ENCODE results near the gene LIG3.
"Not testable (repeated sequence)": the region's sequence is repeated elsewhere in the genome, so short reads cannot be mapped to it uniquely, and the experiment has no call there.

LIG3 gene

DNA sequence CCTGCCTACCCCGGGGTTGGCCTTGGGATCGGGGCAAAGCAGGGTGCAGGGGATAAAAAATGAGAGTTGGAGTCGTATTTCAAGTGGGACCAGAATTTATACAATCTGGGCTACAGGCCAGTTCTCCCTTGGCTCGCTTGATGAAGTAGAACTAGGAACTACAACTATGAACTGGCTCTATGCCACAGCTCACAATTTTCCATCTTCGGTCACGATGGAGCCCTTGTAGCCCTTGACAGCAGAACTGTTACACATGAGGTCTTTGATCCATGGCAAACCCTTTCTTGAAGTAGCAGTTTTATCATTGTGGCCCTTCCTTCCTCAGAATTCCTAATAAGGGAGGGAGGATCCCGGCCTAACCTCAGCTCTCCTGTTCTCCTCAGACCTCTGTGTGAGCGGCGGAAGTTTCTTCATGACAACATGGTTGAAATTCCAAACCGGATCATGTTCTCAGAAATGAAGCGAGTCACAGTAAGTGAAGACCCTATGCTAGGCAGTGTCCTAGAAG lies 17.1 kb downstream of the LIG3 start:
- DNase-seq, result no peak
- in situ Hi-C loops (cut with MboI; ENCODE audit: low pct_unique_long_range_greater_than_20kb, low sequenced_read_pairs), result no loop called here

GRCh38 chr17:34998205-34998604 lies 17.9 kb downstream of the LIG3 start:
- DNase-seq, result peak; percentile 87
- in situ Hi-C loops (cut with MboI; ENCODE audit: low pct_unique_long_range_greater_than_20kb, low sequenced_read_pairs), result no loop called here

- in situ Hi-C loops (cut with MboI; ENCODE audit: low pct_unique_long_range_greater_than_20kb, low sequenced_read_pairs), result no loop called here
- no peak for DNase-seq
Measured at GRCh38 chr17:34999456-34999855, 19.1 kb downstream of the LIG3 start.

DNA sequence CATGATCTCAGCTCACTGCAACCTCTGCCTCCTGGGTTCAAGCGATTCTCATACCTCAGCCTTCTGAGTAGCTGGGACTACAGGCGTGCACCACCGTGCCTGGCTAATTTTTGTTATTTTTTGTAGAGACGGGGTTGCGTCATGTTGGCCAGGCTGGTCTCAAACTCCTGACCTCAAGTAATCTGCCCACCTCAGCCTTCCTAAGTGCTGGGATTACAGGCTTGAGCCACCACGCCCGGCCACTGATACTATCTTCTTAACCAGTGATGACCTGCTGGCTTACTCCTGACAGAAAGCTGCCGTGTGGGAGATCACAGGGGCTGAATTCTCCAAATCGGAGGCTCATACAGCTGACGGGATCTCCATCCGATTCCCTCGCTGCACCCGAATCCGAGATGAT lies 20.7 kb downstream of the LIG3 start:
- in situ Hi-C loops (cut with MboI; ENCODE audit: low pct_unique_long_range_greater_than_20kb, low sequenced_read_pairs); DNase-seq: not testable (repeated sequence)

GRCh38 chr17:35001549-35001948 lies 21.2 kb downstream of the LIG3 start:
- in situ Hi-C loops (cut with MboI; ENCODE audit: low pct_unique_long_range_greater_than_20kb, low sequenced_read_pairs), result no loop called here
- DNase-seq, result no peak

- in situ Hi-C loops (cut with MboI; ENCODE audit: low pct_unique_long_range_greater_than_20kb, low sequenced_read_pairs), result no loop called here
- no peak for DNase-seq
Measured at GRCh38 chr17:35002876-35003551, 22.7 kb downstream of the LIG3 start.

GRCh38 chr17:35003778-35004177 lies 23.5 kb downstream of the LIG3 start:
- no peak for DNase-seq
- in situ Hi-C loops (cut with MboI; ENCODE audit: low pct_unique_long_range_greater_than_20kb, low sequenced_read_pairs), result no loop called here

- in situ Hi-C loops (cut with MboI; ENCODE audit: low pct_unique_long_range_greater_than_20kb, low sequenced_read_pairs), result no loop called here
- DNase-seq, result no peak
Measured at GRCh38 chr17:35006345-35006744, 26.0 kb downstream of the LIG3 start.

- in situ Hi-C loops (cut with MboI; ENCODE audit: low pct_unique_long_range_greater_than_20kb, low sequenced_read_pairs), result no loop called here
Measured at GRCh38 chr17:35006961-35007360, 26.6 kb downstream of the LIG3 start.

DNA sequence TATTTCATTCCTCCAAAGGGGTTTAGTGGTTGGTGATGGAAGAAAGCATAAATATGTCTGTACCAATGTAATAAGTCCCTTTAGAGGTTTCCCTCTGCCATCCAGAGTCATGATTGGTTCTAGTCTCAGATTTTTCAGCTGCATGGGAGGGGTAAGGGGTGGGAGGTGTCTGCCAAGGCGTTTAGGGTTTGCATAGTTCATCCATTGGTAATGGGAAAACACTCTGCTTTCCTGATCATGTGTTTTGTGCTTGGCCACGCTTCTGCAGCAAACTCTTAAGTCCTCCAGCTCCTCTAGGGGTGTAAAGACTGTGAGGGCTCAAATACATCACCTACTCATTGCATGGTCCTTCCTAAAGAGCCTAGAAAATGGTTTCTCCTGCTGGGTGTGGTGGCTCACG lies 29.8 kb downstream of the LIG3 start:
- DNase-seq, result no peak
- in situ Hi-C loops (cut with MboI; ENCODE audit: low pct_unique_long_range_greater_than_20kb, low sequenced_read_pairs), result no loop called here

More at GRCh38 chr17:35006961-35007360, 26.6 kb downstream of the LIG3 start:
- DNase-seq, result no peak

GRCh38 chr17:35011671-35012216 lies 31.4 kb downstream of the LIG3 start:
- in situ Hi-C loops (cut with MboI; ENCODE audit: low pct_unique_long_range_greater_than_20kb, low sequenced_read_pairs), result no loop called here
- DNase-seq, result no peak

DNA sequence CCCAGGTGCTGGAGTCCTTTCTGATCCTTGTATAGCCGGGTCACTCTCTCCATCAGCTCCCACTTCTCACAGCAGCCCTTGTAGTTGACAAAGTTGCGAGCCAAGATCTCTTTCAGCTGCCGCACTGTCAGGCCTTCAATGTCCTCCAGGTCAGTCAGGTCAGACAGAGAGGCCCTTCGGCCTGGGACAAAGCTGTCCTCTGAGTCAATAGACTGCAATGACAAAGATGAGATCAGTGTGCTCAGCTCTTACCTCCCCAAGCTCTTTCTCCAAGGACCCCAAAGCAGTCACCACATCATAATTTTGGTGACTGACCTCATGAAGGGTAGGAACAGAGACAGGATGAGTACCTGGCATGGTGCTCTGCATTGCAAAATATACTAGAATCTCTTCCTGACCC lies 36.1 kb downstream of the LIG3 start:
- in situ Hi-C loops (cut with MboI; ENCODE audit: low pct_unique_long_range_greater_than_20kb, low sequenced_read_pairs), result no loop called here
- no peak for DNase-seq

DNA sequence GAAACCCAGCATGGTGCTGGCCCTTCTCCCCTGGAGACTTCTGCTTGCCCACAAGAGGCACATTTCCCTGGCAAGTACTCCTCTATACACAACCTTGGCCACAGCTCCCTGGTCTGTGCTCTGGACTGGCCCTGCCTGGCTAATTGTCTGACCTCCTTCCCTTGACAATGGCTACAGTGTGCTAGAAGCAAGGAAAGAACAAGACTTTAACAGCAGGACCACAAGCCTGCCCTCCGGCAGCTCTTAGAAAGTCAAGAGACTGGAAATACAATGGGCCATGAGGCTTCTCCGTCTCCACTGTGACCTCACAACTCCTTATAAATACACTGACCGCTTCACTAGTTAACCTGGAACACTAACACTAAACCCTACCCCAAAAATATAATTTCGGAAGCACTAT lies 36.7 kb downstream of the LIG3 start:
- no peak for DNase-seq
- in situ Hi-C loops (cut with MboI; ENCODE audit: low pct_unique_long_range_greater_than_20kb, low sequenced_read_pairs), result no loop called here

GRCh38 chr17:35018814-35019213 lies 38.5 kb downstream of the LIG3 start:
- DNase-seq, result no peak
- in situ Hi-C loops (cut with MboI; ENCODE audit: low pct_unique_long_range_greater_than_20kb, low sequenced_read_pairs), result no loop called here

DNA sequence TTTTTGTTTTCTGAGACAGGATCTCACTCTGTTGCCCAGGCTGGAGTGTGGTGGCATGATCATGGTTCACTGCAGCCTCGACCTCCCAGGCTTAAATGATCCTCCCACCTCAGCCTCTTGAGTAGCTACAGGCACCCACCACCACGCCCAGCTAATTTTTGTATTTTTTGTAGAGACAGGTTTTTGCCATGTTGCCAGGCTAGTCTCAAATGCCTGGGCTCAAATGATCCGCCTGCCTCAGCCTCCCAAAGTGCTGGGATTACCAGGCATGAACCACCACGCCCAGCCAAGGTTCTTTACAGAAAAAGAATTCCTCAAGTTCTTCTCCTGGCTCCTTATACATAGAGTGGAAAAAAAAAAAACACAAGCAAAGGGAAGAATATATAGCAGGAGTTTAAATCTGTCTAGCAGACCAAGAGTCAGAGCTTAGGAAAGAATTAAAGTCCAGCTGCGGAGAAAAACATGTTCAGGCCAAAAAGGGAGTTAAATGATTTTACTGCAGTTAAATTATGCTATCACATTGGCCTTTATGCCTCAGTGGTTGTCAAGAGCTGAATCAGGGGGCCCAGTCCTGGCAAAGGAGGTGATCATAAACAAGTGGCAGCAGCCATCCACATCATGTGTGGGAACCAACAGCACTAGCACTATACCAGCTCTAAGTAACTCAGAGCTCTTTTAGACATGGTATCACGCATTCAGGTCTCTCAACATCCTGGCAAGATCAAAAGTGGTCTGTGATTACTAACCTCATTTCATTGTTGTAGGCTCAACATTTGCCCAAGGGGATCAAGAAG lies 39.3 kb downstream of the LIG3 start:
- DNase-seq, result no peak
- in situ Hi-C loops (cut with MboI; ENCODE audit: low pct_unique_long_range_greater_than_20kb, low sequenced_read_pairs), result no loop called here

DNA sequence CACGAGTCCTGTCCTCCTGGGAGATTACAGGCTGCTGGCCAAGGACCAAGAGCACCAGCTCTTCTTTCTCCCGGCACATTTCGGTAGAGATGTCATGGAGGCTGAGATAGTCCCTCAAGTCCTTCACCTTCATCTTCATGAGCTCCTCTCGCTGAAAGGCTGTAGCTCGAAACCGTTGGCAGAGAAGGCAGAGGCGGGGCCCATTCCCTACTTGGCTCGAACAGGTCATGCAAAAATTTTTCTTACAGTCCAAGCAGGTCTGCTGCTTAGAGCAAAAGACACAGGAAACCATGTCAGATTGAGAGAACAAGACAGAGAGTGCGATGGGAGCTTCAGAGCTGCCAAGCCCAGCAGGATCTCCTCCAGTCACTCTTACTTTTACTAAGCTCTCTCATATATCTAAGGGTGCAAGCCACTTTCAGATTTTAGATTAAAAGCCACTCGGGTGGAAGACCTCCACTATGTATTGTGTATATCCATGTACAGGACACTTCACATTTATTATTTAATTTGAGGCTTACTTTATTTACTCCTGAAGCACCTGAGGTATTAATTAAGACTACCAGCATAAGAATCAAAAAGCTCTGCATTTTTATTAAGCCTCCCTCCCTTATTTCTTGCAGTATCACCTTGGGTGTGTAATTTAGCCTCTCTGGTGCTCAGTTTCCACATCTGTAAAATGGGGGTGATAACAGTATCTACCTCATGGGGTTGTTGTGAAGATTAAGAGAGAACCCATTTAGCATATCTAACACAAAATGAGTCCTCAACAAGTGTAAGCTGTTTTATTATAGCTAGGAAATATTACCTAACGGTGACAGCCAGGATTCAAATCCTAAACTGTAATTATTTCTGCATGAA lies 41.4 kb downstream of the LIG3 start:
- no peak for DNase-seq
- in situ Hi-C loops (cut with MboI; ENCODE audit: low pct_unique_long_range_greater_than_20kb, low sequenced_read_pairs), result no loop called here

DNA sequence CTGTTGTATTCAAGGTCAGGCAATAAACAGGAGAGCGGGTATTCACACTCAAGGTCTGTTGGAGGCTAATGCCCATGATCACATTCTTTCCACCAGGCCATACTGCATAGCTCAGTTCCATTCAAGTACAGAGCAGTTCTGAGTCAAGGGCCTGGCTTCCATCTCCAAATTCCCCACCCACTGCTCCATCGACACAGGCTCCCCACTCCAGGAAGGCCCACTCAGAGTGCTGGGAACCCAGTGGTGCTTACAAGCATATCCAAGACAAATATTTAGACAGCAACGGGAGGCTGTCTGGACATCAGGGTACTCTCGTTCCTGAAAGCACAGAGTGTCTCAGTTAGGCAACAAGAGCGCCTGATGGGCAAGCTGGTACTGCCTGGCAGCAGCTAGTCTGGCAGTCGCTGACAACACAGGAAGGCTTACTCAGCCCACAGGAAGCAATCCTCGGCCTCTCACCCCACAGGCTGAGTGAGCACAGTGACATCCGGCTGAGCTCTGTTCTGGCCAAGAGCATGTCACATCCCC lies 42.3 kb downstream of the LIG3 start:
- DNase-seq, result peak; percentile 57
- in situ Hi-C loops (cut with MboI; ENCODE audit: low pct_unique_long_range_greater_than_20kb, low sequenced_read_pairs), result no loop called here

DNA sequence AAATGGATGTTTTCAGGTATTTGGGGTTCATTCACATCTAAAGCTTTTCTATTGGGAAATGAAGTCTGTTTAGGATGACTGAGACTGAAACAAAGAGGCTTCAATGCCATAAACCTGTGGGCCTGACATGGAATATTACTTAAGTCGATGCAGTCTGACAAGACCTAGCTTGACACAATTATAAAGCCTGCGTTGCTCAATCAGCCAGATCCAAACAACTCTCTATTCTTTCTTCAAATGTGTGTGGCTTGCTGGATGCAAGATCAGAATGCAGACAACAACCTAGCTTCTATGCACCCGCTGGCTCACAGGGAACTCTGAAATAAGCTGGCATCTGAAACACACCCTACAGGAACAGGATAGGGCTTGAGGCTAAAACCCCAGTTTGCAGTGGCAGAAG lies 43.2 kb downstream of the LIG3 start:
- in situ Hi-C loops (cut with MboI; ENCODE audit: low pct_unique_long_range_greater_than_20kb, low sequenced_read_pairs), result no loop called here
- DNase-seq, result no peak

- no peak for DNase-seq
Measured at GRCh38 chr17:35025541-35025940, 45.2 kb downstream of the LIG3 start.

More at GRCh38 chr17:35025541-35025940, 45.2 kb downstream of the LIG3 start:
- in situ Hi-C loops (cut with MboI; ENCODE audit: low pct_unique_long_range_greater_than_20kb, low sequenced_read_pairs), result no loop called here

Measured in KBM-7 (cell line).